HCT116 (cell line): Measurements from ENCODE around the gene TNNC1. TPM values are rescaled to one million over a fixed set of nuclear protein-coding genes. Genes with fewer than 3 reads are reported as not detected.

Experiments
- ATAC-seq: fragments of 200-7000 bp; cut with Tn5 transposase; 2 replicates; pipeline ENCODE4 v1.9.1; 2020; ENCODE audit warnings: mild to moderate bottlenecking, moderate library complexity
- BruUV-seq: library from RNA; stranded (reverse); fragments of 400-500 nt; replicated peaks from 2 replicates; lab custom pipeline; 2021; lab: Mats Ljungman, UMichigan
- CTCF ChIA-PET: fragments of 300-600 bp; sonication (Branson Sonifier 250); formaldehyde crosslinking; loops from one replicate; lab custom pipeline; 2021; ENCODE audit warnings: antibody characterized with exemption; lab: Charles Lee
- POLR2A ChIA-PET: fragments of 300-600, 350-600 bp; sonication (Branson Sonifier 250); formaldehyde crosslinking; loops from one replicate; lab custom pipeline; 2021; ENCODE audit warnings: antibody characterized with exemption; lab: Charles Lee
- RAD21 ChIA-PET, 2 experiments: fragments of 300-600 bp; sonication (Branson Sonifier 250); formaldehyde crosslinking; loops; one replicate each; lab custom pipeline; 2023; ENCODE audit warnings: low total read pairs in 2 of 2; ENCODE audit not compliant: uncharacterized antibody in 2 of 2, unreplicated experiment in 2 of 2, low non-redundant PET in 1 of 2; lab: Charles Lee
- DNase-seq: peaks from one replicate; pipeline ENCODE4 v3.0.0-alpha.2; 2010; ENCODE audit warnings: low read depth, low spot score
- H2AFZ ChIP-seq: fragments of 200-600 bp; shearing (Covaris generic), sonication (generic); 2 replicates; pipeline ENCODE4 v1.6.1; 2017; ENCODE audit warnings: low read depth, mixed run types, mixed read lengths, antibody characterized with exemption, low read length; ENCODE audit not compliant: poor library complexity, severe bottlenecking
- H3K27ac ChIP-seq: 2 replicates; pipeline ENCODE4 v1.5.1; 2012; ENCODE audit warnings: low read depth, low read length
- H3K27me3 ChIP-seq: fragments of 200-600 bp; sonication (generic); 2 replicates; pipeline ENCODE4 v1.6.1; 2016; ENCODE audit warnings: mixed run types, low read length, mixed read lengths; ENCODE audit not compliant: insufficient read depth
- H3K36me3 ChIP-seq, 2 experiments: fragments of 200-500 bp in 1 of 2; fragments of 200-600 bp in 1 of 2; sonication (Bioruptor generic) in 1 of 2; sonication (generic) in 1 of 2; 2 replicates each; pipeline versions ENCODE4 v1.5.1 to v1.6.1; 2014 to 2016; ENCODE audit warnings: low read length in 2 of 2, inconsistent platforms in 1 of 2, mixed read lengths in 1 of 2, mixed run types in 1 of 2; ENCODE audit not compliant: insufficient read depth in 2 of 2, control insufficient read depth in 1 of 2
- H3K4me1 ChIP-seq, 2 experiments: fragments of 200-600 bp in 1 of 2; sonication (generic) in 1 of 2; 2 replicates each; pipeline versions ENCODE4 v1.5.1 to v1.6.1; 2012 to 2017; ENCODE audit warnings: low read length in 2 of 2, inconsistent platforms in 1 of 2, mild to moderate bottlenecking in 1 of 2, mixed read lengths in 1 of 2, mixed run types in 1 of 2, moderate library complexity in 1 of 2; ENCODE audit not compliant: insufficient read depth in 2 of 2, control insufficient read depth in 1 of 2
- H3K4me2 ChIP-seq: fragments of 200-600 bp; sonication (generic); 2 replicates; pipeline ENCODE4 v1.6.1; 2017; ENCODE audit warnings: mixed run types, low read length, mixed read lengths
- H3K4me3 ChIP-seq, 2 experiments: fragments of 200-600 bp in 1 of 2; sonication (generic) in 1 of 2; replicated peaks in 1 of 2; 2 replicates each; pipeline ENCODE4 v1.5.1; 2011 to 2016; ENCODE audit warnings: low read length in 2 of 2, control low read depth in 1 of 2, low read depth in 1 of 2, mild to moderate bottlenecking in 1 of 2, mixed read lengths in 1 of 2, mixed run types in 1 of 2
- H3K79me2 ChIP-seq: fragments of 200-600 bp; sonication (generic); 2 replicates; pipeline ENCODE4 v1.6.1; 2017; ENCODE audit warnings: mild to moderate bottlenecking, mixed run types, low read length, moderate library complexity, mixed read lengths; ENCODE audit not compliant: insufficient read depth
- H3K9ac ChIP-seq: fragments of 200-600 bp; sonication (generic); 2 replicates; pipeline ENCODE4 v1.6.1; 2016; ENCODE audit warnings: low read length, mixed read lengths
- H3K9me2 ChIP-seq: fragments of 200-600 bp; sonication (generic), shearing (Covaris generic); 2 replicates; pipeline ENCODE4 v1.6.1; 2017; ENCODE audit warnings: mixed run types, mild to moderate bottlenecking, moderate library complexity; ENCODE audit not compliant: insufficient read depth
- H3K9me3 ChIP-seq, 2 experiments: fragments of 200-500 bp in 1 of 2; fragments of 200-600 bp in 1 of 2; sonication (Bioruptor generic) in 1 of 2; sonication (generic) in 1 of 2; 2 replicates each; pipeline ENCODE4 v1.6.1; 2014 to 2017; ENCODE audit warnings: low read length in 2 of 2, mixed read lengths in 2 of 2, inconsistent platforms in 1 of 2, low read depth in 1 of 2, mild to moderate bottlenecking in 1 of 2, mixed run types in 1 of 2, moderate library complexity in 1 of 2; ENCODE audit not compliant: control insufficient read depth in 1 of 2, insufficient read depth in 1 of 2
- H4K20me1 ChIP-seq: fragments of 200-600 bp; sonication (generic), shearing (Covaris generic); 2 replicates; pipeline ENCODE4 v1.6.1; 2017; ENCODE audit warnings: mixed run types, mild to moderate bottlenecking, moderate library complexity; ENCODE audit not compliant: insufficient read depth
- ATF3 ChIP-seq: IDR thresholded peaks from 2 replicates; pipeline ENCODE4 v1.6.1; 2012
- CEBPB ChIP-seq: IDR thresholded peaks from 2 replicates; pipeline ENCODE4 v1.6.1; 2012; ENCODE audit warnings: low read depth
- EGR1 ChIP-seq: IDR thresholded peaks from 2 replicates; pipeline ENCODE4 v1.6.1; 2012; ENCODE audit warnings: low read depth
- ELF1 ChIP-seq: IDR thresholded peaks from 2 replicates; pipeline ENCODE4 v1.6.1; 2012; ENCODE audit warnings: low read depth, borderline replicate concordance
- EZH2 ChIP-seq: fragments of 200-600 bp; sonication (generic); IDR thresholded peaks from 2 replicates; pipeline ENCODE4 v1.6.1; 2017; ENCODE audit warnings: antibody characterized with exemption, mixed run types
- EZH2phosphoT487 ChIP-seq: fragments of 200-600 bp; IDR thresholded peaks from 2 replicates; pipeline ENCODE4 v1.6.1; 2018; ENCODE audit warnings: antibody characterized with exemption, borderline replicate concordance
- FOSL1 ChIP-seq: IDR thresholded peaks from 2 replicates; pipeline ENCODE4 v1.6.1; 2012; ENCODE audit warnings: low read depth
- JUND ChIP-seq: IDR thresholded peaks from 2 replicates; pipeline ENCODE4 v1.6.1; 2012
- MAX ChIP-seq: IDR thresholded peaks from 2 replicates; pipeline ENCODE4 v1.6.1; 2012
- POLR2A ChIP-seq: IDR thresholded peaks from 2 replicates; pipeline ENCODE4 v1.7.0; 2011; ENCODE audit warnings: borderline replicate concordance; ENCODE audit not compliant: insufficient read depth, insufficient read length; ENCODE audit errors: extremely low read depth
- POLR2AphosphoS5 ChIP-seq: IDR thresholded peaks from 2 replicates; pipeline ENCODE4 v1.6.1; 2011; ENCODE audit warnings: mild to moderate bottlenecking, low read depth, low read length, moderate library complexity
- REST ChIP-seq: IDR thresholded peaks from 2 replicates; pipeline ENCODE4 v1.6.1; 2012; ENCODE audit warnings: low read depth
- SIN3A ChIP-seq: IDR thresholded peaks from 2 replicates; pipeline ENCODE4 v1.6.1; 2012; ENCODE audit warnings: low read depth
- SP1 ChIP-seq: IDR thresholded peaks from 2 replicates; pipeline ENCODE4 v1.6.1; 2012; ENCODE audit warnings: low read depth
- SRF ChIP-seq: IDR thresholded peaks from 2 replicates; pipeline ENCODE4 v1.6.1; 2012; ENCODE audit warnings: low read depth
- TCF7L2 ChIP-seq: IDR thresholded peaks from 2 replicates; pipeline ENCODE4 v1.7.0; 2011; ENCODE audit warnings: borderline replicate concordance, inconsistent platforms; ENCODE audit not compliant: insufficient read depth, insufficient read length; ENCODE audit errors: extremely low read depth
- YY1 ChIP-seq: IDR thresholded peaks from 2 replicates; pipeline ENCODE4 v1.6.1; 2011; ENCODE audit warnings: low read length, low read depth, moderate library complexity, mild to moderate bottlenecking; ENCODE audit not compliant: insufficient replicate concordance; ENCODE audit errors: extremely low read depth
- ZFX ChIP-seq: fragments of 450-650 bp; IDR thresholded peaks from 2 replicates; pipeline ENCODE4 v1.6.1; 2017
- ZNF274 ChIP-seq: fragments of 200-500 bp; sonication (Bioruptor generic); IDR thresholded peaks from 2 replicates; pipeline ENCODE4 v1.6.1; 2014; ENCODE audit warnings: mild to moderate bottlenecking, low read depth, low read length, inconsistent platforms
- intact Hi-C: fragments of 100-400 bp; cut with micrococcal nuclease; formaldehyde crosslinking; loops from 2 replicates; pipeline ENCODE4 v1.10.0; 2022
- total RNA-seq: library from RNA; stranded (reverse); gene quantifications from one replicate; pipeline ENCODE4 v1.2.1, GENCODE V29; 2021; ENCODE audit not compliant: unreplicated experiment
- TF ChIP-seq, protein P1 (sequence below): IDR thresholded peaks from 2 replicates; pipeline ENCODE4 v1.6.1; 2011; ENCODE audit warnings: mild to moderate bottlenecking, low read length, moderate library complexity; ENCODE audit not compliant: insufficient replicate concordance; ENCODE audit errors: extremely low read depth

TNNC1 gene
- total RNA-seq, 1 experiment from 2014 or later = 2.2 TPM

DNA sequence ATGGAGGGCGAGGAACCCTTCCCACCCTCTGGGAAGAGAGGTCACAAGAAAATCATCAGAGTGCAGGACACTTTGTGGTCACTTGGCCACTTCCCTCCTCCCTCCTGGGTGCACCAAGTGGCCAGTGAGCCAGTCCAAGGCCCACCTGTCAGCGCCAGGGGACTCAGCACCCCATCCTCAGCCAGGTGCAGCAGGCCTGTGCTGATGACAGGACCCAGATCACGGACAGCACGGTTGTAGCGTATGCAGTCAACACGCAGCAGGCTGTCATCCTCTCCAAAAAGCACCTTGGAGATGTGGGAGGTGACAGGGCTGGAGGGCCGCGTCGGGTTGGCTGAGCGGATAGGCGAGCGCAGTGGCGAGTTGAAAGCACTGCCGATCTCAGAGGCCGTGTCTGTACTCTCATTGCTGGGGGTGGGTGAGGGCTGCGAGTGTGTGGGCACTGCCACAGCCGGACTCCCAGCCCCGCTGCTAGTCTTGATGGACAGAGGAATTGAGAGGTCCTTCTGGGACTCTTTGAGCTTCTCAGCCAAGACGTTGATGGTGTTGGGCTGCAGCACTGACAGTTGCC, 50.5 kb downstream of the TNNC1 start:
- H3K4me3 ChIP-seq = no peak overlapping the region
- CTCF ChIA-PET = no interaction called here
- H3K9ac ChIP-seq = no peak overlapping the region
- H3K4me1 ChIP-seq = no peaks in the 10 kb centered on the region
- POLR2A ChIA-PET = no interaction called here
- H3K27ac ChIP-seq = no peak overlapping the region
- H3K36me3 ChIP-seq = peaks cover 31 to 67% of the 10 kb centered on the region in 2 experiments
- H3K9me2 ChIP-seq = no peaks in the 10 kb centered on the region
- H2AFZ ChIP-seq = no peak overlapping the region
- H3K4me2 ChIP-seq = no peak overlapping the region
- DNase-seq (no peak), ATAC-seq (no peak)
- TF ChIP-seq SP1 = no peak
- no peak for TF ChIP-seq SRF
- TF ChIP-seq POLR2AphosphoS5 = no peak
- TF ChIP-seq ZNF274 = no peak
- no peak for TF ChIP-seq ATF3
- TF ChIP-seq, protein P1, sequence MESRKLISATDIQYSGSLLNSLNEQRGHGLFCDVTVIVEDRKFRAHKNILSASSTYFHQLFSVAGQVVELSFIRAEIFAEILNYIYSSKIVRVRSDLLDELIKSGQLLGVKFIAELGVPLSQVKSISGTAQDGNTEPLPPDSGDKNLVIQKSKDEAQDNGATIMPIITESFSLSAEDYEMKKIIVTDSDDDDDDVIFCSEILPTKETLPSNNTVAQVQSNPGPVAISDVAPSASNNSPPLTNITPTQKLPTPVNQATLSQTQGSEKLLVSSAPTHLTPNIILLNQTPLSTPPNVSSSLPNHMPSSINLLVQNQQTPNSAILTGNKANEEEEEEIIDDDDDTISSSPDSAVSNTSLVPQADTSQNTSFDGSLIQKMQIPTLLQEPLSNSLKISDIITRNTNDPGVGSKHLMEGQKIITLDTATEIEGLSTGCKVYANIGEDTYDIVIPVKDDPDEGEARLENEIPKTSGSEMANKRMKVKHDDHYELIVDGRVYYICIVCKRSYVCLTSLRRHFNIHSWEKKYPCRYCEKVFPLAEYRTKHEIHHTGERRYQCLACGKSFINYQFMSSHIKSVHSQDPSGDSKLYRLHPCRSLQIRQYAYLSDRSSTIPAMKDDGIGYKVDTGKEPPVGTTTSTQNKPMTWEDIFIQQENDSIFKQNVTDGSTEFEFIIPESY = no peak
- TF ChIP-seq YY1 = no peak
- no peak for TF ChIP-seq JUND
- no peak for TF ChIP-seq ELF1
- no peak for TF ChIP-seq EZH2phosphoT487
- no peak for TF ChIP-seq EGR1
- no peak for TF ChIP-seq CEBPB
- no peak for TF ChIP-seq FOSL1
- no peak for TF ChIP-seq EZH2
- no peak for TF ChIP-seq MAX
- TF ChIP-seq ZFX = no peak
- no peak for TF ChIP-seq SIN3A
- TF ChIP-seq TCF7L2 = no peak
- no peak for TF ChIP-seq POLR2A
- TF ChIP-seq REST = no peak
- H3K9me3 ChIP-seq = no peaks in the 10 kb centered on the region
- H4K20me1 ChIP-seq = no peaks in the 10 kb centered on the region
- H3K79me2 ChIP-seq = peaks cover 9% of the 10 kb centered on the region
- intact Hi-C loops = no loop called here
- no TSS peak for BruUV-seq
- H3K27me3 ChIP-seq = no peaks in the 10 kb centered on the region
- RAD21 ChIA-PET = no interaction called here
